Kidney (tissue), 14 donors: ENCODE results near the gene PIK3R4. TPM values are rescaled to one million over a fixed set of nuclear protein-coding genes. Genes with fewer than 3 reads are reported as not detected.

Experiments
- DNase-seq, 5 donors: peaks; one replicate each; pipeline ENCODE4 v3.0.0-alpha.2; 2013 to 2020
- FAIRE-seq: peaks from 2 replicates; lab custom pipeline; 2012; peaks lifted over from hg19 to GRCh38; lab: Jason Lieb, UNC
- H3K27ac ChIP-seq, 2 donors: one replicate each; pipeline ENCODE4 v1.7.0; 2013; ENCODE audit warnings: low read depth in 2 of 2, low read length in 2 of 2, inconsistent platforms in 1 of 2
- H3K27me3 ChIP-seq: one replicate; pipeline ENCODE4 v1.7.1; 2013; ENCODE audit warnings: low read length, inconsistent platforms; ENCODE audit not compliant: control insufficient read depth, insufficient read depth
- H3K36me3 ChIP-seq, 3 donors: one replicate each; pipeline versions ENCODE4 v1.7.0 to v1.7.1; 2013; ENCODE audit warnings: low read length in 3 of 3, control low read depth in 1 of 3, inconsistent platforms in 1 of 3; ENCODE audit not compliant: insufficient read depth in 3 of 3, control insufficient read depth in 2 of 3
- H3K4me1 ChIP-seq, 3 donors: one replicate each; pipeline versions ENCODE4 v1.7.0 to v1.7.1; 2013; ENCODE audit warnings: low read length in 3 of 3, inconsistent platforms in 1 of 3, low read depth in 1 of 3; ENCODE audit not compliant: control insufficient read depth in 2 of 3, insufficient read depth in 2 of 3
- H3K4me3 ChIP-seq, 3 donors: one replicate each; pipeline versions ENCODE4 v1.7.0 to v1.8.1; 2013; ENCODE audit warnings: low read length in 3 of 3, control low read depth in 1 of 3, inconsistent platforms in 1 of 3
- H3K9ac ChIP-seq, 3 donors: one replicate each; pipeline versions ENCODE4 v1.7.0 to v1.7.1; 2013; ENCODE audit warnings: low read length in 3 of 3, control low read depth in 1 of 3, inconsistent platforms in 1 of 3
- H3K9me3 ChIP-seq, 3 donors: one replicate each; pipeline versions ENCODE4 v1.7.0 to v1.7.1; 2013; ENCODE audit warnings: low read length in 3 of 3, control low read depth in 1 of 3, inconsistent platforms in 1 of 3; ENCODE audit not compliant: control insufficient read depth in 2 of 3, insufficient read depth in 1 of 3
- CTCF ChIP-seq: IDR thresholded peaks from 3 replicates; pipeline ENCODE4 v1.5.1; 2012; ENCODE audit warnings: mild to moderate bottlenecking, moderate library complexity, borderline replicate concordance; ENCODE audit not compliant: insufficient read depth; ENCODE audit errors: extremely low read depth
- intact Hi-C: fragments of 100-400 bp; cut with DNase I; formaldehyde crosslinking; loops from one replicate; pipeline ENCODE4 v1.11.1; 2022
- polyA plus RNA-seq: library from polyadenylated mRNA; stranded (reverse); fragments of 350-450 nt; fragmentation: Illumina TruSeq; extraction: RNeasy Lipid Tissue Mini Kit (QIAGEN cat#74804); gene quantifications from one replicate; pipeline ENCODE4 v1.2.3, GENCODE V29; 2014; ENCODE audit warnings: low read depth, low replicate concordance; ENCODE audit not compliant: insufficient read depth
- total RNA-seq: library from RNA; stranded (reverse); fragmentation: NEBNext Ultra II Directional; extraction: Animal tissue kit (Norgen Biotek cat#: 25700); gene quantifications from one replicate; pipeline ENCODE4 v1.2.1, GENCODE V29; 2021
- donor health status: control.
- donor health status: control.
- donor health status: control.
- donor health status: control.
- donor health status: control.
- donor health status: DM: yes; HTN: yes; CAD: no.
- donor health status: Normal renal cell carcinoma (clear cell type).

Gene PIK3R4
- total and polyA plus RNA-seq, 2 donors from 2014 or later: 22.5 to 32.7 TPM

- peak in 3 of 5 donors; percentile 53 to 85 (median 83) for DNase-seq
- Histone ChIP-seq H3K27me3 (no peaks in the 10 kb centered on the region), H3K27ac (no peak overlapping the region), H3K9me3 (no peaks in the 10 kb centered on the region), H3K4me1 (peaks cover 0 to 5% (median 0%) of the 10 kb centered on the region in 3 donors), H3K4me3 (no peak overlapping the region), H3K36me3 (no peaks in the 10 kb centered on the region), H3K9ac (no peak overlapping the region)
- no peak for FAIRE-seq
- no peak for TF ChIP-seq CTCF
- intact Hi-C loops: no loop called here
Observed at GRCh38 chr3:130662501-130662996, 84.1 kb downstream of the PIK3R4 start.

GRCh38 chr3:130661140-130661891, 85.3 kb downstream of the PIK3R4 start:
- DNase-seq: no peak
- peaks cover 0 to 7% (median 0%) of the 10 kb centered on the region in 3 donors for H3K4me1 ChIP-seq
- intact Hi-C loops: no loop called here
- no peak overlapping the region for H3K9ac ChIP-seq
- H3K27me3 ChIP-seq: no peaks in the 10 kb centered on the region
- TF ChIP-seq CTCF: no peak
- H3K4me3 ChIP-seq: no peak overlapping the region
- no peaks in the 10 kb centered on the region for H3K36me3 ChIP-seq
- no peak overlapping the region for H3K27ac ChIP-seq
- H3K9me3 ChIP-seq: no peaks in the 10 kb centered on the region
- no peak for FAIRE-seq

- Histone ChIP-seq H3K9me3 (no peaks in the 10 kb centered on the region), H3K27ac (no peak overlapping the region), H3K4me3 (no peak overlapping the region), H3K36me3 (no peaks in the 10 kb centered on the region), H3K4me1 (peaks cover 0 to 7% (median 0%) of the 10 kb centered on the region in 3 donors), H3K27me3 (no peaks in the 10 kb centered on the region), H3K9ac (no peak overlapping the region)
- intact Hi-C loops: no loop called here
- DNase-seq (peak in 2 of 5 donors; percentile 24 to 55), FAIRE-seq (no peak)
- TF ChIP-seq CTCF: no peak
Observed at GRCh38 chr3:130659911-130660310, 86.7 kb downstream of the PIK3R4 start.
